Keratinocyte (primary cell): ENCODE data around the gene OR2T10. TPM values are rescaled to one million over a fixed set of nuclear protein-coding genes. Genes with fewer than 3 reads are reported as not detected.
"Not testable (repeated sequence)": the region's sequence is repeated elsewhere in the genome, so short reads cannot be mapped to it uniquely, and the experiment has no call there.

Experiments
- DNase-seq: peaks from one replicate; pipeline ENCODE4 v3.0.0-alpha.2; 2011; ENCODE audit warnings: low read depth, missing footprints, low spot score
- FAIRE-seq: peaks from 2 replicates; lab custom pipeline; 2011; peaks lifted over from hg19 to GRCh38; lab: Jason Lieb, UNC
- H2AFZ ChIP-seq: 2 replicates; pipeline ENCODE4 v1.6.0; 2012; ENCODE audit warnings: low read length, control low read depth, inconsistent platforms; ENCODE audit not compliant: control insufficient read depth
- H3K27ac ChIP-seq: 2 replicates; pipeline ENCODE4 v1.5.1; 2011; ENCODE audit warnings: low read length; ENCODE audit not compliant: control insufficient read depth, insufficient read depth
- H3K27me3 ChIP-seq: 3 replicates; pipeline ENCODE4 v1.6.0; 2011; ENCODE audit warnings: low read length; ENCODE audit not compliant: control insufficient read depth, insufficient read depth; ENCODE audit errors: extremely low read depth
- H3K36me3 ChIP-seq, 2 experiments: 2 replicates in 1 of 2; 3 replicates in 1 of 2; pipeline ENCODE4 v1.5.1; 2011; ENCODE audit warnings: low read length in 2 of 2, mild to moderate bottlenecking in 1 of 2; ENCODE audit not compliant: control insufficient read depth in 2 of 2, insufficient read depth in 2 of 2; ENCODE audit errors: extremely low read depth in 1 of 2
- H3K4me1 ChIP-seq: 3 replicates; pipeline ENCODE4 v1.5.1; 2011; ENCODE audit warnings: low read length; ENCODE audit not compliant: control insufficient read depth, insufficient read depth; ENCODE audit errors: extremely low read depth
- H3K4me2 ChIP-seq: 3 replicates; pipeline ENCODE4 v1.6.0; 2011; ENCODE audit warnings: low read depth, low read length; ENCODE audit not compliant: control insufficient read depth, insufficient read depth; ENCODE audit errors: extremely low read depth
- H3K4me3 ChIP-seq, 3 experiments: fragments of 200-600 bp in 1 of 3; sonication (generic) in 1 of 3; 2 replicates in 2 of 3; 3 replicates in 1 of 3; pipeline ENCODE4 v1.5.1; 2011 to 2016; ENCODE audit warnings: low read length in 3 of 3, mild to moderate bottlenecking in 3 of 3, control low read depth in 2 of 3, inconsistent platforms in 1 of 3, low read depth in 1 of 3, mixed read lengths in 1 of 3, mixed run types in 1 of 3, moderate library complexity in 1 of 3; ENCODE audit not compliant: control insufficient read depth in 2 of 3, insufficient read depth in 2 of 3; ENCODE audit errors: extremely low read depth in 1 of 3
- H3K79me2 ChIP-seq: 2 replicates; pipeline ENCODE4 v1.6.0; 2012; ENCODE audit warnings: low read length; ENCODE audit not compliant: control insufficient read depth, insufficient read depth
- H3K9ac ChIP-seq: 3 replicates; pipeline ENCODE4 v1.6.0; 2011; ENCODE audit warnings: low read length; ENCODE audit not compliant: control insufficient read depth, insufficient read depth; ENCODE audit errors: extremely low read depth
- H3K9me1 ChIP-seq: 3 replicates; pipeline ENCODE4 v1.6.0; 2011; ENCODE audit warnings: low read length; ENCODE audit not compliant: control insufficient read depth, insufficient read depth; ENCODE audit errors: extremely low read depth
- H3K9me3 ChIP-seq: 2 replicates; pipeline ENCODE4 v1.5.1; 2012; ENCODE audit warnings: low read depth, low read length; ENCODE audit not compliant: control insufficient read depth
- H4K20me1 ChIP-seq: 3 replicates; pipeline ENCODE4 v1.6.0; 2011; ENCODE audit warnings: low read length; ENCODE audit not compliant: control insufficient read depth, insufficient read depth; ENCODE audit errors: extremely low read depth
- EZH2 ChIP-seq: IDR thresholded peaks from one replicate; pipeline ENCODE4 v1.6.1; 2012; ENCODE audit warnings: inconsistent platforms, mild to moderate bottlenecking, low read length, moderate library complexity
- dilution Hi-C: fragments of 300-500 bp; cut with MboI; formaldehyde crosslinking; loops from one replicate; pipeline ENCODE4 v1.7.0; 2020; ENCODE audit warnings: low sequenced_read_pairs; ENCODE audit not compliant: extremely low pct_ligation_motif_present
- polyA plus RNA-seq, 5 experiments: library from polyadenylated mRNA; depleted of rRNA in 3 of 5; stranded (reverse) in 3 of 5; stranded (forward) in 1 of 5; unstranded in 1 of 5; fragments of >200 nt; gene quantifications; 1 replicate in 1 of 5; 2 replicates in 3 of 5; 3 replicates in 1 of 5; pipeline versions ENCODE4 v1.2.1 to v1.2.3, GENCODE V29; 2011 to 2012; ENCODE audit warnings: missing spikeins in 2 of 5, low read depth in 1 of 5, low replicate concordance in 1 of 5
- TF ChIP-seq, protein P1 (sequence below), 3 experiments: IDR thresholded peaks in 1 of 3; conservative IDR thresholded peaks in 1 of 3; optimal IDR thresholded peaks in 1 of 3; 2 replicates in 2 of 3; 3 replicates in 1 of 3; pipeline versions ENCODE3 to v1.5.1; 2011; ENCODE audit warnings: low read length in 3 of 3, mild to moderate bottlenecking in 3 of 3, moderate library complexity in 2 of 3, control low read depth in 1 of 3, inconsistent platforms in 1 of 3; ENCODE audit not compliant: insufficient read depth in 2 of 3; ENCODE audit errors: extremely low read depth in 1 of 3

The OR2T10 gene
- polyA plus RNA-seq, 1 donor (not counting 4 experiments of a cell fraction or from before 2014, with no cell fraction given), result not detected

DNA sequence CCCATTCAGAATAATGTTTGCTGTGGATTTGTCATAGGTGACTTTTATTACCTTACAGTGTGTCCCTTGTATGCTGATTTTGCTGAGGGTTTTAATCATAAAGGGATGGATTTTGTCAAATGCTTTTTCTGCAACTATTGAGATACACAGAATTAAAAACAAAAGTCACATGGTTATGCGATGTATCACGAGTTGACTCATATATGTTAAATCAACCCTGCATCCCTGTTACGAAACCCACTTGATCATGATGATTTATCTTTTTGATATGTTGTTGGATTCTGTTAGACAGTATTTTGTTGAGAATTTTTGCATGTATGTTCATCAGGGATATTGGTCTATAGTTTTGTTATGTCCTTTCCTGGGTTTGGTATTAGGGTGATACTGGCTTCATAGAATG is 12.2 kb downstream of the OR2T10 start:
- no peak overlapping the region for H3K9ac ChIP-seq
- no peak overlapping the region for H3K4me3 ChIP-seq
- no peaks in the 10 kb centered on the region for H4K20me1 ChIP-seq
- FAIRE-seq, result no peak
- no peak for TF ChIP-seq EZH2
- TF ChIP-seq, protein P1, sequence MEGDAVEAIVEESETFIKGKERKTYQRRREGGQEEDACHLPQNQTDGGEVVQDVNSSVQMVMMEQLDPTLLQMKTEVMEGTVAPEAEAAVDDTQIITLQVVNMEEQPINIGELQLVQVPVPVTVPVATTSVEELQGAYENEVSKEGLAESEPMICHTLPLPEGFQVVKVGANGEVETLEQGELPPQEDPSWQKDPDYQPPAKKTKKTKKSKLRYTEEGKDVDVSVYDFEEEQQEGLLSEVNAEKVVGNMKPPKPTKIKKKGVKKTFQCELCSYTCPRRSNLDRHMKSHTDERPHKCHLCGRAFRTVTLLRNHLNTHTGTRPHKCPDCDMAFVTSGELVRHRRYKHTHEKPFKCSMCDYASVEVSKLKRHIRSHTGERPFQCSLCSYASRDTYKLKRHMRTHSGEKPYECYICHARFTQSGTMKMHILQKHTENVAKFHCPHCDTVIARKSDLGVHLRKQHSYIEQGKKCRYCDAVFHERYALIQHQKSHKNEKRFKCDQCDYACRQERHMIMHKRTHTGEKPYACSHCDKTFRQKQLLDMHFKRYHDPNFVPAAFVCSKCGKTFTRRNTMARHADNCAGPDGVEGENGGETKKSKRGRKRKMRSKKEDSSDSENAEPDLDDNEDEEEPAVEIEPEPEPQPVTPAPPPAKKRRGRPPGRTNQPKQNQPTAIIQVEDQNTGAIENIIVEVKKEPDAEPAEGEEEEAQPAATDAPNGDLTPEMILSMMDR (optimal IDR thresholded peaks at IDR 0.05 in 1 of 3, IDR thresholded peaks at IDR 0.05 in 1 of 3, conservative IDR thresholded peaks at IDR 0.05 in 1 of 3; ENCODE audit: extremely low read depth in 1 of 3, insufficient read depth in 2 of 3, low read length in 3 of 3), result no peak
- H3K27me3 ChIP-seq, result no peaks in the 10 kb centered on the region
- H3K79me2 ChIP-seq, result no peaks in the 10 kb centered on the region
- H3K36me3 ChIP-seq, result no peaks in the 10 kb centered on the region
- H3K9me3 ChIP-seq, result no peaks in the 10 kb centered on the region
- H3K4me2 ChIP-seq, result no peak overlapping the region
- dilution Hi-C loops, result no loop called here
- H3K4me1 ChIP-seq, result no peaks in the 10 kb centered on the region
- H3K27ac ChIP-seq, result no peak overlapping the region
- DNase-seq, result no peak
- H3K9me1 ChIP-seq, result no peaks in the 10 kb centered on the region
- no peak overlapping the region for H2AFZ ChIP-seq

DNA sequence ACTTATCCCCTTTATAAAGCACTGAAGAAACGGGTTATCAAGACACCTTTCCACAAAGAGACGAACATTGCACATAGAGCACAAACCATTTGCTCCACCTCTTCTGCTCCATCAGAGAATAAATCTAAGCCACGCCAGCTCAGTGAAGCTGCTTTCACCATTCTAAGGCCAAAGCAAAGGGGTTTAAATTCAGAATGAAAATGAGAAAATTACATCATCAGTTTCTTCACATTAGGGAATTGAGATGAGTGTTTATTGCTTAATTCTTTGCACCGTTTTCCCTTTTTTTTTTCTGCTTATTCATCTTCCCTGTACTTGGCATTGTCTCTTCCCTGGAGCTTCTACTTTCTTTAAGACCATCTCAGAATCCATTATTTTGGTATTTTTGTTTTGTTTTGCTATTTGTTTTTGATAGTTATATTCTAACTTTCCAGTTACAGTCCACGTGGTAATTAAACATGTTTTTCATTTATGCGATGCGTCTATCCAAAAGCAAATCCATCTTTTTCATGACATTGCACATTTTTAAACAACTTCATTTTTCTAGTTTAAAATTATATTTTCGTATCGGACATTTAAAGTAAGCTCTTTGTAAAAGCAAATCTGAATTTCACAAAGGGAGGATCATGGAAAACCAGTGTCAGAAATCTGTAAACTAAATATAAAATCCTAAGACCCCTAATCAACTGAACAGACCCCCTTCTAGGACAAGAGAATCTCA is 21.1 kb downstream of the OR2T10 start:
- DNase-seq, result no peak
- Histone ChIP-seq H3K79me2 (no peaks in the 10 kb centered on the region), H3K9ac (no peak overlapping the region), H3K4me1 (no peaks in the 10 kb centered on the region), H3K27ac (no peak overlapping the region), H3K36me3 (no peaks in the 10 kb centered on the region), H3K4me3 (no peak overlapping the region), H3K9me3 (no peaks in the 10 kb centered on the region), H2AFZ (no peak overlapping the region), H3K27me3 (no peaks in the 10 kb centered on the region), H3K9me1 (no peaks in the 10 kb centered on the region), H3K4me2 (no peak overlapping the region), H4K20me1 (no peaks in the 10 kb centered on the region)
- FAIRE-seq, result no peak
- TF ChIP-seq EZH2, result no peak
- TF ChIP-seq, protein P1 (optimal IDR thresholded peaks at IDR 0.05 in 1 of 3, IDR thresholded peaks at IDR 0.05 in 1 of 3, conservative IDR thresholded peaks at IDR 0.05 in 1 of 3; ENCODE audit: extremely low read depth in 1 of 3, insufficient read depth in 2 of 3, low read length in 3 of 3), result no peak
- dilution Hi-C loops, result no loop called here

DNA sequence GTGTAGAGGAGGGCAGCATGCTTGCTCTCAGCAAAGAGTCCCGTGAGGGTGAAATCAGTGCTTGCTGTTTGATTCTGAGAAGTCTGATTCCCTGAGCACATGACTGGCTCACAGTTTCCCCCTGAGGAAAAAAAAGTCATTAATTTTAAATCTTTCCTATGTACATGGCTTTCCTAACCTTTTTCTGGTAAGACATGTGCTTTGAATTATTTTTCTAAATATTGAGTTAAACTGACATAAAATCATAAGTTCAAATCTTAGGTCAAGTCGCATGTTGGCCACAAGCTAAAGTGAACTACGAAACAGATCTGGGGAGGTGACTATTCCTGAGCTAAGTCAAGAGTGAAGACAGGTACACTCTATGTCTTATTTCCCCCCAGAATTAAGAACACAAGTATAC is 22.8 kb downstream of the OR2T10 start, which contains the start of gene OR2T34:
Gene OR2T34, minus strand, starts transcription at position 101 of the 400 bp plus-strand sequence. Its CDS starts 0 bp downstream, at position 101.
- H3K9me1 ChIP-seq, H3K4me1 ChIP-seq, H3K27ac ChIP-seq, dilution Hi-C loops, H4K20me1 ChIP-seq, H3K4me3 ChIP-seq, H3K79me2 ChIP-seq, H3K36me3 ChIP-seq, FAIRE-seq, H3K4me2 ChIP-seq, H3K9ac ChIP-seq, H3K9me3 ChIP-seq, H2AFZ ChIP-seq, DNase-seq, H3K27me3 ChIP-seq: not testable (repeated sequence)

DNA sequence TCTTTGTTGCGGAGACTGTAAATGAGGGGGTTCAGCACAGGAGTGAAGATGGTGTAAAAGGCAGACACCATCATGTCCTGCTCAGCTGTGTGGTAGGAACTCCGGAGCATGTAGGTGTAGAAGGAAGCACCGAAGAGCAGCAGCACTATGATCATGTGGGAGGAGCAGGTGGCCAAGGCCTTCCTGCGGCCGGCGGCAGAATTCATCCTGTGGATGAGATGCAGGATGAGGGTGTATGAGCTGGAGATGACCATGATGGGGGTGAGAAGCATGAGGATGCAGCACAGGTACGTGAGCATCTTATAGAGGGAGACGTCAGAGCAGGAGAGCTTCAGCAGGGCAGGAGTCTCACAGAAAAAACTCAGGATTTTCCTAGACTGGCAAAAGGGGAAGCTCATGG is 23.6 kb downstream of the OR2T10 start:
- H3K27ac ChIP-seq, dilution Hi-C loops, H3K9ac ChIP-seq, H3K4me3 ChIP-seq, H3K27me3 ChIP-seq, H3K9me1 ChIP-seq, H3K4me1 ChIP-seq, H3K36me3 ChIP-seq, H4K20me1 ChIP-seq, H3K79me2 ChIP-seq, H2AFZ ChIP-seq, FAIRE-seq, H3K9me3 ChIP-seq, DNase-seq, H3K4me2 ChIP-seq: not testable (repeated sequence)
